ENCODE measurements around the gene PHKB.

Gene PHKB

DNA sequence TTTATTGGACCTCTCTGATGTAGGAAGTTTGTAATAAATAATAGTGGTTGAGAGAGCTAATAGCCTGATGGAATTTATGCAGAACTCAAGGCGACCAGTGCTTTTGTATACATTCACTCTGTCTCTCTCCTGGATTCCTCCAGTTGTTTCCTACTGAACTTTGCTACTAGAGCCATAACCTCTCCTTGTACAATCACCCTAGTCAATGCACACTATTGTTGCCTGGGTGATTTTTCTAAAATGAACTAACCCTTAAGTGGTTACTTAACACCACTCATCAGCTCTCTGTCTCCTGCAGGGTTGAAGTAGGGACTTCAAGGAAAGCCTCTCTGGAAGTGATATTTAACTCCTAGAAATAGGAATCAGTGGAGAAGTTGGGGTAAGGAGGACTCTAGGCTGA is 9.7 kb downstream of the PHKB start:
- TF ChIP-seq NFIC (IDR thresholded peaks at IDR 0.05) (no peak), CREB1 (IDR thresholded peaks at IDR 0.05; ENCODE audit: low read depth) (no peak), TAF1 (IDR thresholded peaks at IDR 0.05; ENCODE audit: low read depth) (no peak), YY1 (IDR thresholded peaks at IDR 0.05; ENCODE audit: low read depth) (no peak), TCF12 (IDR thresholded peaks at IDR 0.05; ENCODE audit: low read depth) (no peak), TEAD4 (IDR thresholded peaks at IDR 0.05) (no peak), FOXM1 (IDR thresholded peaks at IDR 0.05; ENCODE audit: borderline replicate concordance, low read depth) (no peak)
- TF ChIP-seq, protein P1, sequence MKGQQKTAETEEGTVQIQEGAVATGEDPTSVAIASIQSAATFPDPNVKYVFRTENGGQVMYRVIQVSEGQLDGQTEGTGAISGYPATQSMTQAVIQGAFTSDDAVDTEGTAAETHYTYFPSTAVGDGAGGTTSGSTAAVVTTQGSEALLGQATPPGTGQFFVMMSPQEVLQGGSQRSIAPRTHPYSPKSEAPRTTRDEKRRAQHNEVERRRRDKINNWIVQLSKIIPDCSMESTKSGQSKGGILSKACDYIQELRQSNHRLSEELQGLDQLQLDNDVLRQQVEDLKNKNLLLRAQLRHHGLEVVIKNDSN (IDR thresholded peaks at IDR 0.05) = no peak

DNA sequence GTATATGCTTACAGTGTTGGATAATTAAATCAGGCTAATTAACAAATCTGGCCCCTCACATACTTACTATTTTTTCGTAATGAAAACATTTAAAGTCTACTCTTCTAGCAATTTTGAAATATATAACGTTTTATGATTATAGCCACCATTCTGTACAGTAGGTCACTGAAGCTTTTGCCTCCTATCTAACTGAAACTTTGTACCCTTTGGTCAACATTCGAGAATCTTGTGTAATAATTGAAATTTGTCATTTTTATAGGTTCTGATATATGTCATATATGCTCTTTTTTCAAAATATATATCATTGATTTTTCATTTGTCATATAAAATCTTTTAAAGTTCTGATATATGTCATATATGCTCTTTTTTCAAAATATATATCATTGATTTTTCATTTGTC is 12.7 kb downstream of the PHKB start:
- TF ChIP-seq RAD21 (IDR thresholded peaks at IDR 0.05; ENCODE audit: low read depth) = no peak
- TF ChIP-seq TCF12 (IDR thresholded peaks at IDR 0.05; ENCODE audit: low read depth) = no peak
- no peak for TF ChIP-seq ZBTB7A (IDR thresholded peaks at IDR 0.05; ENCODE audit: low read depth)
- TF ChIP-seq CREB1 (IDR thresholded peaks at IDR 0.05; ENCODE audit: low read depth) = no peak
- no peak for TF ChIP-seq TAF1 (IDR thresholded peaks at IDR 0.05; ENCODE audit: low read depth)
- TF ChIP-seq FOXM1 (IDR thresholded peaks at IDR 0.05; ENCODE audit: borderline replicate concordance, low read depth) = no peak

DNA sequence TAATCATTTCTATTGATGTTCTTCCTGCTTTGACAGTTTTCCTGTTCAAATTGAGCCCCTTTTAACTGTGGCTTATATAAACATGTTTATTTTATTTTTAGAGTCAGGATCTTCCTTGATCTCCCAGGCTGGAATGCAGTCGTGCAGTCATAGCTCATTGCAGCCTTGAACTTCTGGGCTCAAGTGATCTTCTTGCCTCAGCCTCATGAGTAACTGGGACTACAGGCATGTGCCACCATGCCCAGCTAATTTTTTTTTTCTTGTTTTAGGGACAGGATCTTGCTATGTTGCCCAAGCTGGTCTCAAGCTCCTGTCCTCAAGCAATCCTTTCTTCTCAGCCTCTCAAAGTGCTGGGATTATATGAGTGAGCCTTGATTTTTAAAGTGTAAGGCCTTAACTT is 14.7 kb downstream of the PHKB start:
- no peak for TF ChIP-seq EP300 (IDR thresholded peaks at IDR 0.05; ENCODE audit: borderline replicate concordance)
- no peak for TF ChIP-seq NFIC (IDR thresholded peaks at IDR 0.05)
- TF ChIP-seq FOXM1 (IDR thresholded peaks at IDR 0.05; ENCODE audit: borderline replicate concordance, low read depth) = no peak
- TF ChIP-seq, protein P1 (IDR thresholded peaks at IDR 0.05) = no peak
- no peak for TF ChIP-seq TAF1 (IDR thresholded peaks at IDR 0.05; ENCODE audit: low read depth)
- TF ChIP-seq, protein P2, sequence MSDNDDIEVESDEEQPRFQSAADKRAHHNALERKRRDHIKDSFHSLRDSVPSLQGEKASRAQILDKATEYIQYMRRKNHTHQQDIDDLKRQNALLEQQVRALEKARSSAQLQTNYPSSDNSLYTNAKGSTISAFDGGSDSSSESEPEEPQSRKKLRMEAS (IDR thresholded peaks at IDR 0.05) = no peak
- TF ChIP-seq CEBPB (IDR thresholded peaks at IDR 0.05) = no peak
- no peak for TF ChIP-seq TCF12 (IDR thresholded peaks at IDR 0.05; ENCODE audit: low read depth)
- no peak for TF ChIP-seq TEAD4 (IDR thresholded peaks at IDR 0.05)
- TF ChIP-seq EGR1 (IDR thresholded peaks at IDR 0.05) = no peak
- no peak for TF ChIP-seq YY1 (IDR thresholded peaks at IDR 0.05; ENCODE audit: low read depth)
- no peak for TF ChIP-seq CREB1 (IDR thresholded peaks at IDR 0.05; ENCODE audit: low read depth)
- TF ChIP-seq, protein P3, sequence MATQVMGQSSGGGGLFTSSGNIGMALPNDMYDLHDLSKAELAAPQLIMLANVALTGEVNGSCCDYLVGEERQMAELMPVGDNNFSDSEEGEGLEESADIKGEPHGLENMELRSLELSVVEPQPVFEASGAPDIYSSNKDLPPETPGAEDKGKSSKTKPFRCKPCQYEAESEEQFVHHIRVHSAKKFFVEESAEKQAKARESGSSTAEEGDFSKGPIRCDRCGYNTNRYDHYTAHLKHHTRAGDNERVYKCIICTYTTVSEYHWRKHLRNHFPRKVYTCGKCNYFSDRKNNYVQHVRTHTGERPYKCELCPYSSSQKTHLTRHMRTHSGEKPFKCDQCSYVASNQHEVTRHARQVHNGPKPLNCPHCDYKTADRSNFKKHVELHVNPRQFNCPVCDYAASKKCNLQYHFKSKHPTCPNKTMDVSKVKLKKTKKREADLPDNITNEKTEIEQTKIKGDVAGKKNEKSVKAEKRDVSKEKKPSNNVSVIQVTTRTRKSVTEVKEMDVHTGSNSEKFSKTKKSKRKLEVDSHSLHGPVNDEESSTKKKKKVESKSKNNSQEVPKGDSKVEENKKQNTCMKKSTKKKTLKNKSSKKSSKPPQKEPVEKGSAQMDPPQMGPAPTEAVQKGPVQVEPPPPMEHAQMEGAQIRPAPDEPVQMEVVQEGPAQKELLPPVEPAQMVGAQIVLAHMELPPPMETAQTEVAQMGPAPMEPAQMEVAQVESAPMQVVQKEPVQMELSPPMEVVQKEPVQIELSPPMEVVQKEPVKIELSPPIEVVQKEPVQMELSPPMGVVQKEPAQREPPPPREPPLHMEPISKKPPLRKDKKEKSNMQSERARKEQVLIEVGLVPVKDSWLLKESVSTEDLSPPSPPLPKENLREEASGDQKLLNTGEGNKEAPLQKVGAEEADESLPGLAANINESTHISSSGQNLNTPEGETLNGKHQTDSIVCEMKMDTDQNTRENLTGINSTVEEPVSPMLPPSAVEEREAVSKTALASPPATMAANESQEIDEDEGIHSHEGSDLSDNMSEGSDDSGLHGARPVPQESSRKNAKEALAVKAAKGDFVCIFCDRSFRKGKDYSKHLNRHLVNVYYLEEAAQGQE (IDR thresholded peaks at IDR 0.05; ENCODE audit: low read depth) = no peak
- TF ChIP-seq RAD21 (IDR thresholded peaks at IDR 0.05; ENCODE audit: low read depth) = no peak
- no peak for TF ChIP-seq ZBTB7A (IDR thresholded peaks at IDR 0.05; ENCODE audit: low read depth)

DNA sequence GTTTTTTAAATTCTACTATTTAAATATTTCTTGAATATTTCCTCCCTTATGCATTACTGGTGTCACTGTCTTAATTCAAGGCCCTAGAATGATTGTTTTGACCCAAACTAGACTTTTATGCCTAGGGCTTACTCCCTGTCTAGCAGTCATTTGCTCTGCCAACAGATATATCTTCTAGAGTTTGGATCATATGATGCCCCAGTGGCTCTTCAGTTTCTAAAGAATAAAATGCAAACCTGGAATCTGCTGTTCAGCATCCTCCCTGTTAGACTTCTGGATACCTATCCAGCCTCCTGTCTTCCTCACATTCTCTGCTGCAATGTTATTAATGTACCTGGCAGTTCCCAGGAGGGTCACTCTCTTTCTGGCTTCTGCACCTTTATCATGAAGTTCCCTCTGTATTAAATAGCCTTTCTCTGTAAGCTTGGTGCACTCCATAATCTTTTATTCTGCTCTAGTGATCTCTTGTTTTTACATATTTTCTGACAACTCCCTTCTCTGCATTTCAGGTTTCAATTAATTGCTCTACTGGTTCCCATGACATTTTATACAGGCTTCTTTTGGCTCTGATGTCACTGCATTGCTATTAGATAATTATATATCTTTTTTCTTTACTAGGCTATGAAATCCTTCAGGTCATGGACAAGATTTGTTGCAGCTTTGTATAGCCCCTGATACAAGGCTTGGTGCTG is 15.7 kb downstream of the PHKB start:
- TF ChIP-seq YY1 (IDR thresholded peaks at IDR 0.05; ENCODE audit: low read depth) = no peak

DNA sequence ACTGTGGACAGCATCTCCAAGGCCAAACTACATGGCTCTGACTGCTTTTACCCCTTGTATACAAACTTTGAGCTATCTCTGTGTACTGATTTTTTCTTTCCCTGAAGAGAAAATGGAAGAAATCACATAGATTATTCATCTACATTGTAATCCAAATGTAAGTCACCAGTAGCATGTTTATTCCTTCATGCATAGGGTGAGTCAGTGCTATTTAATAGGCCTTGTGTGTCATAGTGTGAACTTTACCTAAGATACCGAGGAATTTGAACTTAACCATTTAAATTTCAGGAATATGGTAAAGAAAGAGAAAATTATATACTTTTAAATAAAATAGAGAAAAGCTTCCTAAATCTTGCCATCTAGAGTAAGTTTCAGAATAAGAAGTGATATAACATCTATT is 16.5 kb downstream of the PHKB start:
- TF ChIP-seq TAF1 (IDR thresholded peaks at IDR 0.05; ENCODE audit: low read depth) = no peak
- no peak for TF ChIP-seq EP300 (IDR thresholded peaks at IDR 0.05; ENCODE audit: borderline replicate concordance)
- TF ChIP-seq EGR1 (IDR thresholded peaks at IDR 0.05) = no peak
- no peak for TF ChIP-seq TEAD4 (IDR thresholded peaks at IDR 0.05)
- TF ChIP-seq FOXM1 (IDR thresholded peaks at IDR 0.05; ENCODE audit: borderline replicate concordance, low read depth) = no peak
- TF ChIP-seq RAD21 (IDR thresholded peaks at IDR 0.05; ENCODE audit: low read depth) = no peak
- TF ChIP-seq, protein P1 (IDR thresholded peaks at IDR 0.05) = no peak
- TF ChIP-seq, protein P2 (IDR thresholded peaks at IDR 0.05) = no peak
- TF ChIP-seq ZBTB7A (IDR thresholded peaks at IDR 0.05; ENCODE audit: low read depth) = no peak
- no peak for TF ChIP-seq YY1 (IDR thresholded peaks at IDR 0.05; ENCODE audit: low read depth)
- TF ChIP-seq CREB1 (IDR thresholded peaks at IDR 0.05; ENCODE audit: low read depth) = no peak
- no peak for TF ChIP-seq CEBPB (IDR thresholded peaks at IDR 0.05)
- TF ChIP-seq, protein P3 (IDR thresholded peaks at IDR 0.05; ENCODE audit: low read depth) = no peak
- TF ChIP-seq NFIC (IDR thresholded peaks at IDR 0.05) = no peak
- TF ChIP-seq TCF12 (IDR thresholded peaks at IDR 0.05; ENCODE audit: low read depth) = no peak
